GM19240 (cell line): Measurements from ENCODE around the gene MILR1.
"Not testable (repeated sequence)": the region's sequence is repeated elsewhere in the genome, so short reads cannot be mapped to it uniquely, and the experiment has no call there.

Experiments used
- DNase-seq: peaks from one replicate; pipeline ENCODE4 v3.0.0; 2011; ENCODE audit warnings: low spot score; ENCODE audit not compliant: insufficient read length

Gene MILR1

GRCh38 chr17:64470625-64471024 lies 21.7 kb downstream of the MILR1 start:
- DNase-seq, result no peak

- DNase-seq, result no peak
Observed at GRCh38 chr17:64471440-64471839, 22.5 kb downstream of the MILR1 start.

- DNase-seq, result no peak
Observed at GRCh38 chr17:64472564-64472963, 23.6 kb downstream of the MILR1 start.

GRCh38 chr17:64477849-64478248 lies 28.9 kb downstream of the MILR1 start:
- DNase-seq, result no peak

GRCh38 chr17:64480951-64481350 lies 32.0 kb downstream of the MILR1 start:
- DNase-seq, result no peak

GRCh38 chr17:64484380-64484779 lies 35.5 kb downstream of the MILR1 start:
- DNase-seq, result no peak

GRCh38 chr17:64488301-64488700 lies 39.4 kb downstream of the MILR1 start:
- no peak for DNase-seq

- no peak for DNase-seq
Observed at GRCh38 chr17:64491034-64491860, 42.3 kb downstream of the MILR1 start.

GRCh38 chr17:64491994-64492393 lies 43.1 kb downstream of the MILR1 start:
- DNase-seq, result no peak

GRCh38 chr17:64492481-64493109 lies 43.7 kb downstream of the MILR1 start:
- DNase-seq, result no peak

GRCh38 chr17:64494121-64494520 lies 45.2 kb downstream of the MILR1 start:
- DNase-seq, result no peak

GRCh38 chr17:64495300-64495699 lies 46.4 kb downstream of the MILR1 start:
- DNase-seq, result not testable (repeated sequence)

- no peak for DNase-seq
Observed at GRCh38 chr17:64496348-64496785, 47.5 kb downstream of the MILR1 start.

- DNase-seq, result peak; percentile 45
Observed at GRCh38 chr17:64496786-64497564, 48.1 kb downstream of the MILR1 start, which contains the start of gene POLG2. Gene POLG2, minus strand, starts transcription at chr17:64497054. Its CDS starts 86 bp downstream, at chr17:64496968.

GRCh38 chr17:64497565-64498035 lies 48.7 kb downstream of the MILR1 start:
- DNase-seq, result no peak

GRCh38 chr17:64498308-64499203 lies 49.6 kb downstream of the MILR1 start:
- no peak for DNase-seq

- DNase-seq, result no peak
Observed at GRCh38 chr17:64499805-64500486, 51.0 kb downstream of the MILR1 start.

- DNase-seq, result no peak
Observed at GRCh38 chr17:64500487-64500859, 51.6 kb downstream of the MILR1 start.

- no peak for DNase-seq
Observed at GRCh38 chr17:64500862-64501765, 52.2 kb downstream of the MILR1 start.
